Nephron progenitor cell (in vitro differentiated cells): ENCODE data around the gene NELFB.

Source experiments
- DNase-seq: peaks from one replicate; pipeline ENCODE4 v3.0.0; 2021
- H3K27ac Mint-ChIP-seq: 2 replicates; pipeline ENCODE4 v1.8.0; 2021; ENCODE audit warnings: mild to moderate bottlenecking, moderate library complexity, mixed read lengths
- H3K27me3 Mint-ChIP-seq: 2 replicates; pipeline ENCODE4 v1.8.0; 2021; ENCODE audit warnings: mild to moderate bottlenecking, low read depth, mixed read lengths; ENCODE audit not compliant: poor library complexity
- H3K36me3 Mint-ChIP-seq: 2 replicates; pipeline ENCODE4 v1.8.0; 2021; ENCODE audit warnings: low read depth, mixed read lengths
- H3K4me1 Mint-ChIP-seq: 2 replicates; pipeline ENCODE4 v1.8.0; 2021; ENCODE audit warnings: mixed read lengths
- H3K4me3 Mint-ChIP-seq: 2 replicates; pipeline ENCODE4 v1.8.0; 2021; ENCODE audit warnings: mild to moderate bottlenecking, moderate library complexity, mixed read lengths
- H3K9me3 Mint-ChIP-seq: 2 replicates; pipeline ENCODE4 v1.8.0; 2021; ENCODE audit warnings: mild to moderate bottlenecking, moderate library complexity, mixed read lengths
- TF ChIP-seq, protein P1 (sequence below): fragments of 200-600 bp; sonication (generic); IDR thresholded peaks from 2 replicates; pipeline ENCODE4 v1.5.0; 2021; ENCODE audit warnings: antibody characterized with exemption

The NELFB gene

GRCh38 chr9:137254624-137255447 lies at the start of gene NELFB:
TSS of gene NELFB (plus strand) at chr9:137255327.
- TF ChIP-seq, protein P1, sequence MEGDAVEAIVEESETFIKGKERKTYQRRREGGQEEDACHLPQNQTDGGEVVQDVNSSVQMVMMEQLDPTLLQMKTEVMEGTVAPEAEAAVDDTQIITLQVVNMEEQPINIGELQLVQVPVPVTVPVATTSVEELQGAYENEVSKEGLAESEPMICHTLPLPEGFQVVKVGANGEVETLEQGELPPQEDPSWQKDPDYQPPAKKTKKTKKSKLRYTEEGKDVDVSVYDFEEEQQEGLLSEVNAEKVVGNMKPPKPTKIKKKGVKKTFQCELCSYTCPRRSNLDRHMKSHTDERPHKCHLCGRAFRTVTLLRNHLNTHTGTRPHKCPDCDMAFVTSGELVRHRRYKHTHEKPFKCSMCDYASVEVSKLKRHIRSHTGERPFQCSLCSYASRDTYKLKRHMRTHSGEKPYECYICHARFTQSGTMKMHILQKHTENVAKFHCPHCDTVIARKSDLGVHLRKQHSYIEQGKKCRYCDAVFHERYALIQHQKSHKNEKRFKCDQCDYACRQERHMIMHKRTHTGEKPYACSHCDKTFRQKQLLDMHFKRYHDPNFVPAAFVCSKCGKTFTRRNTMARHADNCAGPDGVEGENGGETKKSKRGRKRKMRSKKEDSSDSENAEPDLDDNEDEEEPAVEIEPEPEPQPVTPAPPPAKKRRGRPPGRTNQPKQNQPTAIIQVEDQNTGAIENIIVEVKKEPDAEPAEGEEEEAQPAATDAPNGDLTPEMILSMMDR = no peak
- Mint-ChIP-seq H3K27ac (peak within 1 kb of the TSS; percentile 92), H3K36me3 (peaks cover 13% of the 10 kb centered on the region), H3K4me1 (peaks cover 41% of the 10 kb centered on the region), H3K9me3 (no peaks in the 10 kb centered on the region), H3K27me3 (no peaks in the 10 kb centered on the region), H3K4me3 (peak within 1 kb of the TSS; percentile 93)
- peak; percentile 99 for DNase-seq

DNA sequence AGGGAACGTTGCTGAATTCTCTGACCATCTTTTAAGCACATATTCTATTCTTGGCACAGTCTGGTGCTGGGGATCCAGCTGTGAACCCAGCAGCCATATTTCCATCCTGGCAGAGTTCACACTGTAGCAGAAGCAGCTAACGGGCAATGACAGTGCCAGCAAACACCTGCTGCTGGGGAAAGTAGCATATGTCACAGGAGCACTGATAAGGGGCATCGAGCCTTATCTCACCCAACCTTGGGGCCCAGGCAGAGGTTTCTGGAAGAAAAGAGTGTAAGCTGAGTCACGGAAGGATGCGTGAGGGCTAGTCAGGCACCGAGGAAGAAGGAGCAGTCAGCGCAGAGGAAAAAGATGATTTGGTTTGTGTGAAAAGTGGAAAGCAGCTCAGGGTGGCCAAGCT lies 48.5 kb upstream of the NELFB start:
- DNase-seq = no peak
- Mint-ChIP-seq H3K27ac (peak overlapping the region; percentile 76), H3K4me1 (peaks cover 46% of the 10 kb centered on the region), H3K9me3 (no peaks in the 10 kb centered on the region), H3K4me3 (peak overlapping the region; percentile 96), H3K36me3 (peaks cover 10% of the 10 kb centered on the region), H3K27me3 (no peaks in the 10 kb centered on the region)
- TF ChIP-seq, protein P1 = no peak

DNA sequence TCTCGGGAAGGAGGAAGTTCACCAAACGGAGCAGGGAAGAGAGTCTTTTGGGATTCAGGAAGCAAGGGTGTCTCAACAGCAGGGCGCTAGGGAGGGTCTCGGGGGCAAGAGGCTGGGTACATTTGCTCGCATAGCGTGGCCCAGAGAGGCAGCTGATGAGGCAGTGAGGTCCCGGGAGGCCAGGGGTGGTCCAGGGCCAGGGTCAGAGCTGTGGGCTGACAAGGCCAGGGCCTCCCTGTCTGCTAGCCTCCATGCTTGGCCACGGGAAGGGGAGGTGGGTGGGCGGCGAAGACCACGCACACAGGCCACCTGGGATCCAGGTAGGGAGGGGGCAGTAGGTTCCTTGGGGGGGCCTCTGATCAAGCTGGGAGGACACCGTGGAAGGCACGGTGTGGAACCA lies 43.6 kb upstream of the NELFB start:
- Mint-ChIP-seq H3K9me3 (no peaks in the 10 kb centered on the region), H3K27ac (no peak overlapping the region), H3K4me3 (no peak overlapping the region), H3K4me1 (peaks cover 12% of the 10 kb centered on the region), H3K36me3 (peaks cover 14% of the 10 kb centered on the region), H3K27me3 (no peaks in the 10 kb centered on the region)
- DNase-seq = no peak
- TF ChIP-seq, protein P1 = no peak

GRCh38 chr9:137212520-137212919 lies 42.6 kb upstream of the NELFB start:
- H3K9me3 Mint-ChIP-seq = no peaks in the 10 kb centered on the region
- no peak overlapping the region for H3K4me3 Mint-ChIP-seq
- TF ChIP-seq, protein P1 = no peak
- H3K4me1 Mint-ChIP-seq = peaks cover 7% of the 10 kb centered on the region
- DNase-seq = no peak
- H3K27ac Mint-ChIP-seq = no peak overlapping the region
- peaks cover 8% of the 10 kb centered on the region for H3K36me3 Mint-ChIP-seq
- no peaks in the 10 kb centered on the region for H3K27me3 Mint-ChIP-seq

- Mint-ChIP-seq H3K27ac (peak overlapping the region; percentile 46), H3K36me3 (peaks cover 4% of the 10 kb centered on the region), H3K4me1 (peaks cover 5% of the 10 kb centered on the region), H3K27me3 (no peaks in the 10 kb centered on the region), H3K9me3 (no peaks in the 10 kb centered on the region), H3K4me3 (no peak overlapping the region)
- TF ChIP-seq, protein P1 = no peak
- DNase-seq = no peak
Observed at GRCh38 chr9:137213160-137214060, 41.7 kb upstream of the NELFB start.
